Thyroid gland (tissue), 4 donors: ENCODE data around the gene PLCB1. TPM values are rescaled to one million over a fixed set of nuclear protein-coding genes. Genes with fewer than 3 reads are reported as not detected.

Source experiments
- DNase-seq, 2 donors: peaks; one replicate each; pipeline ENCODE4 v3.0.0-alpha.2; 2019
- H3K27ac ChIP-seq, 3 donors: fragments of 200-600 bp; sonication (generic); 1 replicate in 2 of 3; 2 replicates in 1 of 3; pipeline ENCODE4 v1.5.1; 2016 to 2019; ENCODE audit warnings: mild to moderate bottlenecking in 1 of 3, moderate library complexity in 1 of 3
- H3K27me3 ChIP-seq: fragments of 200-600 bp; sonication (generic); one replicate; pipeline ENCODE4 v1.5.1; 2019
- H3K36me3 ChIP-seq, 2 donors: fragments of 200-600 bp; sonication (generic); one replicate each; pipeline ENCODE4 v1.5.1; 2016 to 2019
- H3K4me1 ChIP-seq, 2 donors: fragments of 200-600 bp; sonication (generic); one replicate each; pipeline ENCODE4 v1.5.1; 2017 to 2019
- H3K4me3 ChIP-seq, 3 donors: fragments of 200-600 bp; sonication (generic); replicated peaks in 1 of 3; 1 replicate in 2 of 3; 2 replicates in 1 of 3; pipeline ENCODE4 v1.5.1; 2016; ENCODE audit warnings: mild to moderate bottlenecking in 1 of 3
- H3K9me3 ChIP-seq: fragments of 200-600 bp; sonication (generic); one replicate; pipeline ENCODE4 v1.5.1; 2017
- CTCF ChIP-seq, 6 experiments: fragments of 200-600 bp in 3 of 6; fragments of 450-650 bp in 3 of 6; sonication (generic) in 3 of 6; IDR thresholded peaks; one replicate each; pipeline ENCODE4 v1.5.1; 2016 to 2019; ENCODE audit warnings: antibody characterized with exemption in 6 of 6, mild to moderate bottlenecking in 2 of 6, inconsistent platforms in 1 of 6, moderate library complexity in 1 of 6
- POLR2A ChIP-seq, 2 donors: fragments of 450-650 bp; IDR thresholded peaks; one replicate each; pipeline ENCODE4 v1.6.1; 2017; ENCODE audit warnings: antibody characterized with exemption in 2 of 2, mild to moderate bottlenecking in 2 of 2, moderate library complexity in 1 of 2
- WGBS, 2 donors: methylation state at CpG; one replicate each; pipeline ENCODE4 v1.1.5; 2017; 5-methylcytosine and 5-hydroxymethylcytosine counted together
- intact Hi-C: fragments of 100-400 bp; cut with DNase I; formaldehyde crosslinking; loops from one replicate; pipeline ENCODE4 v1.15.1; 2023
- total RNA-seq, 4 donors: library from RNA; depleted of rRNA; stranded (reverse); fragments of >200 nt; gene quantifications; one replicate each; pipeline ENCODE4 v1.2.3, GENCODE V29; 2016

The PLCB1 gene
- total RNA-seq, 4 donors from 2014 or later: 7.3 to 14.1 (median 11.0) TPM

- DNase-seq: no peak
- no peaks in the 10 kb centered on the region for H3K27me3 ChIP-seq
- no peak overlapping the region for H3K27ac ChIP-seq
- 86% methylated on average over 2 of the region's 2 CpGs for WGBS, 2 donors
- no peaks in the 10 kb centered on the region for H3K36me3 ChIP-seq
- H3K4me3 ChIP-seq: no peak overlapping the region
- intact Hi-C loops: no loop called here
- H3K4me1 ChIP-seq: peaks cover 4% of the 10 kb centered on the region in 2 donors
- no peak for TF ChIP-seq CTCF (IDR thresholded peaks at IDR 0.05)
- TF ChIP-seq POLR2A (IDR thresholded peaks at IDR 0.05): no peak
- no peaks in the 10 kb centered on the region for H3K9me3 ChIP-seq
These were observed 224.7 kb downstream of the PLCB1 start for GRCh38 chr20:8356806-8357205.

GRCh38 chr20:8357703-8358102, 225.6 kb downstream of the PLCB1 start:
- no peak overlapping the region for H3K27ac ChIP-seq

GRCh38 chr20:8360035-8360434, 228.0 kb downstream of the PLCB1 start:
- intact Hi-C loops: no loop called here
- Histone ChIP-seq H3K36me3 (no peaks in the 10 kb centered on the region), H3K4me1 (peaks cover 4% of the 10 kb centered on the region in 2 donors), H3K9me3 (no peaks in the 10 kb centered on the region), H3K27ac (no peak overlapping the region), H3K27me3 (no peaks in the 10 kb centered on the region), H3K4me3 (no peak overlapping the region)
- no peak for TF ChIP-seq CTCF (IDR thresholded peaks at IDR 0.05)
- WGBS, 2 donors: 61 to 63% methylated on average over 2 of the region's 2 CpGs
- DNase-seq: no peak

More at GRCh38 chr20:8357703-8358102, 225.6 kb downstream of the PLCB1 start:
- no peaks in the 10 kb centered on the region for H3K36me3 ChIP-seq
- intact Hi-C loops: no loop called here
- H3K27me3 ChIP-seq: no peaks in the 10 kb centered on the region
- H3K4me1 ChIP-seq: peaks cover 4% of the 10 kb centered on the region in 2 donors
- 46 to 48% methylated on average over 2 of the region's 2 CpGs for WGBS, 2 donors
- H3K9me3 ChIP-seq: no peaks in the 10 kb centered on the region
- no peak for DNase-seq
- H3K4me3 ChIP-seq: no peak overlapping the region
- no peak for TF ChIP-seq CTCF (IDR thresholded peaks at IDR 0.05)
- no peak for TF ChIP-seq POLR2A (IDR thresholded peaks at IDR 0.05)

GRCh38 chr20:8361006-8361652, 229.1 kb downstream of the PLCB1 start:
- no peak for DNase-seq
- WGBS, 2 donors: 60 to 69% methylated on average over 5 of the region's 5 CpGs

More at GRCh38 chr20:8361006-8361652, 229.1 kb downstream of the PLCB1 start:
- no peak overlapping the region for H3K4me3 ChIP-seq
- H3K36me3 ChIP-seq: no peaks in the 10 kb centered on the region
- no peaks in the 10 kb centered on the region for H3K9me3 ChIP-seq
- peaks cover 4% of the 10 kb centered on the region in 2 donors for H3K4me1 ChIP-seq
- intact Hi-C loops: no loop called here
- no peak overlapping the region for H3K27ac ChIP-seq
- no peaks in the 10 kb centered on the region for H3K27me3 ChIP-seq
- no peak for TF ChIP-seq POLR2A (IDR thresholded peaks at IDR 0.05)
- TF ChIP-seq CTCF (IDR thresholded peaks at IDR 0.05): peak in 3 of 6 experiments; percentile 23 to 40 (median 23)
